Epithelial cell of esophagus (primary cell): ENCODE data around the gene UBTD2.
A peak's percentile ranks its signal among the peaks of the same experiment; 100 is the strongest.
"Not testable (repeated sequence)": the region's sequence is repeated elsewhere in the genome, so short reads cannot be mapped to it uniquely, and the experiment has no call there.

ENCODE experiments used
- DNase-seq: peaks from one replicate; pipeline ENCODE4 v3.0.0; 2010; ENCODE audit warnings: low read depth
- H3K4me3 ChIP-seq: 2 replicates; pipeline ENCODE4 v1.5.1; 2011; ENCODE audit warnings: mild to moderate bottlenecking, low read length, control low read depth
- CTCF ChIP-seq: IDR thresholded peaks from 2 replicates; pipeline ENCODE4 v1.5.1; 2011; ENCODE audit warnings: low read depth, mild to moderate bottlenecking, low read length, control low read depth, inconsistent platforms; ENCODE audit not compliant: insufficient read depth; ENCODE audit errors: missing control alignments

The UBTD2 gene

GRCh38 chr5:172293054-172293744, 9.6 kb upstream of the UBTD2 start:
- no peak overlapping the region for H3K4me3 ChIP-seq
- peak; percentile 96 for TF ChIP-seq CTCF
- peak; percentile 79 for DNase-seq

GRCh38 chr5:172291837-172292236, 8.3 kb upstream of the UBTD2 start:
- DNase-seq = not testable (repeated sequence)

GRCh38 chr5:172288465-172288864, 4.9 kb upstream of the UBTD2 start:
- TF ChIP-seq CTCF = no peak
- DNase-seq = no peak
- H3K4me3 ChIP-seq = no peak overlapping the region

More at GRCh38 chr5:172291837-172292236, 8.3 kb upstream of the UBTD2 start:
- not testable (repeated sequence) for H3K4me3 ChIP-seq

GRCh38 chr5:172287140-172287539, 3.6 kb upstream of the UBTD2 start:
- H3K4me3 ChIP-seq, DNase-seq: not testable (repeated sequence)

- H3K4me3 ChIP-seq = no peak overlapping the region
- no peak for DNase-seq
- TF ChIP-seq CTCF = no peak
Measured at GRCh38 chr5:172285226-172286143, 1.9 kb upstream of the UBTD2 start.

- H3K4me3 ChIP-seq = peak overlapping the region; percentile 68
- no peak for TF ChIP-seq CTCF
- DNase-seq = no peak
Measured at GRCh38 chr5:172284611-172284980, 1.0 kb upstream of the UBTD2 start.

GRCh38 chr5:172283862-172284610, 472 bp upstream of the UBTD2 start:
- no peak for TF ChIP-seq CTCF
- DNase-seq = peak; percentile 80
- peak overlapping the region; percentile 74 for H3K4me3 ChIP-seq
